GM12878 (cell line): ENCODE results near the gene MTMR6. TPM values are rescaled to one million over a fixed set of nuclear protein-coding genes. Genes with fewer than 3 reads are reported as not detected.

Source experiments
- BACH1 ChIP-seq: fragments of 450-650 bp; IDR thresholded peaks from 2 replicates; pipeline ENCODE4 v1.6.1; 2017; ENCODE audit warnings: mild to moderate bottlenecking, borderline replicate concordance
- BRCA1 ChIP-seq: IDR thresholded peaks from 2 replicates; pipeline ENCODE4 v1.6.1; 2011; ENCODE audit warnings: low read depth, low read length, improper control_type of control experiment
- CEBPB ChIP-seq, 2 experiments: fragments of 150-350 bp in 1 of 2; IDR thresholded peaks; 2 replicates each; pipeline ENCODE4 v1.6.1; 2012 to 2014; ENCODE audit warnings: low read depth in 2 of 2, low read length in 2 of 2, borderline replicate concordance in 1 of 2, inconsistent platforms in 1 of 2
- CHD2 ChIP-seq: IDR thresholded peaks from 2 replicates; pipeline ENCODE4 v1.6.1; 2011; ENCODE audit warnings: low read depth, low read length, improper control_type of control experiment, borderline replicate concordance
- CUX1 ChIP-seq: IDR thresholded peaks from 2 replicates; pipeline ENCODE4 v1.6.1; 2012; ENCODE audit warnings: improper control_type of control experiment, low read depth, low read length; ENCODE audit not compliant: insufficient replicate concordance
- DPF2 ChIP-seq: fragments of 450-650 bp; IDR thresholded peaks from 2 replicates; pipeline ENCODE4 v1.6.1; 2017; ENCODE audit warnings: mild to moderate bottlenecking
- EED ChIP-seq: sonication (generic); IDR thresholded peaks from 2 replicates; pipeline ENCODE4 v1.6.1; 2016; ENCODE audit warnings: antibody characterized with exemption, low read depth
- EGR1 ChIP-seq, 2 experiments: IDR thresholded peaks; 1 replicate in 1 of 2; 2 replicates in 1 of 2; pipeline ENCODE4 v1.6.1; 2011 to 2012; ENCODE audit warnings: low read depth in 2 of 2, low read length in 2 of 2, borderline replicate concordance in 1 of 2, mild to moderate bottlenecking in 1 of 2, moderate library complexity in 1 of 2
- EP300 ChIP-seq, 2 experiments: fragments of 150-350 bp in 1 of 2; IDR thresholded peaks; 2 replicates each; pipeline ENCODE4 v1.6.1; 2011 to 2012; ENCODE audit warnings: low read depth in 2 of 2, low read length in 2 of 2, borderline replicate concordance in 1 of 2, improper control_type of control experiment in 1 of 2, inconsistent platforms in 1 of 2; ENCODE audit not compliant: control insufficient read depth in 1 of 2
- ETV6 ChIP-seq, 2 experiments: fragments of 450-650 bp in 1 of 2; IDR thresholded peaks in 1 of 2; conservative IDR thresholded peaks in 1 of 2; 2 replicates each; pipeline ENCODE4 v1.6.1; 2014; ENCODE audit warnings: antibody characterized with exemption in 1 of 2, borderline replicate concordance in 1 of 2, low read depth in 1 of 2, mild to moderate bottlenecking in 1 of 2, moderate library complexity in 1 of 2
- JUND ChIP-seq: IDR thresholded peaks from 2 replicates; pipeline ENCODE4 v1.6.1; 2012; ENCODE audit warnings: low read depth, mild to moderate bottlenecking, low read length, improper control_type of control experiment, moderate library complexity
- MAX ChIP-seq: IDR thresholded peaks from 2 replicates; pipeline ENCODE4 v1.6.1; 2012; ENCODE audit warnings: low read depth, low read length, improper control_type of control experiment
- NRF1 ChIP-seq: conservative IDR thresholded peaks from 2 replicates; pipeline ENCODE4 v1.6.1; 2011; ENCODE audit warnings: mild to moderate bottlenecking, low read depth, low read length, improper control_type of control experiment
- POLR2AphosphoS2 ChIP-seq: IDR thresholded peaks from 2 replicates; pipeline ENCODE4 v1.6.1; 2011; ENCODE audit warnings: low read depth, mild to moderate bottlenecking, low read length, improper control_type of control experiment, moderate library complexity
- SKIL ChIP-seq: fragments of 450-650 bp; IDR thresholded peaks from 2 replicates; pipeline ENCODE4 v1.6.1; 2017; ENCODE audit warnings: mild to moderate bottlenecking, low read depth, inconsistent platforms; ENCODE audit not compliant: poor library complexity, severe bottlenecking
- YY1 ChIP-seq: IDR thresholded peaks from 2 replicates; pipeline ENCODE4 v1.6.1; 2011; ENCODE audit warnings: low read depth, mild to moderate bottlenecking, low read length
- ZNF207 ChIP-seq: fragments of 450-650 bp; IDR thresholded peaks from 2 replicates; pipeline ENCODE4 v1.6.1; 2014; ENCODE audit warnings: antibody characterized with exemption, mild to moderate bottlenecking, borderline replicate concordance
- polyA plus RNA-seq, 11 experiments: library from polyadenylated mRNA; depleted of rRNA in 4 of 11; unstranded in 6 of 11; stranded (reverse) in 5 of 11; fragments of >200 nt; fragmentation: Nextera tagmentation in 4 of 11; fragmentation: Illumina TruSeq in 1 of 11; extraction: Ambion mirVana in 4 of 11; extraction: Trizol in 1 of 11; gene quantifications; 1 replicate in 1 of 11; 2 replicates in 10 of 11; pipeline versions ENCODE4 v1.2.1 to v1.2.3, GENCODE V29; 2011 to 2016; ENCODE audit warnings: inconsistent platforms in 2 of 11, missing spikeins in 2 of 11, low read depth in 1 of 11
- total RNA-seq, 4 experiments: library from RNA; depleted of rRNA in 3 of 4; stranded (reverse); fragments of >200 nt in 3 of 4; fragmentation: Illumina TruSeq in 1 of 4; extraction: Trizol in 1 of 4; gene quantifications; 2 replicates each; pipeline versions ENCODE4 v1.2.1 to v1.2.3, GENCODE V29; 2013 to 2021

Gene MTMR6
- total and polyA plus RNA-seq, 10 of the 15 experiments (the other 5 are each of a cell fraction or from before 2014, with no cell fraction given), result 9.8 to 24.2 (median 16.0) TPM

- peak; percentile 45 for TF ChIP-seq CUX1
- TF ChIP-seq NRF1, result peak; percentile 52
- TF ChIP-seq BACH1, result peak; percentile 73; the same call in 1 of the 2 replicates
- no peak for TF ChIP-seq POLR2AphosphoS2
- 0 out of 4 replicates have a peak, but pooled peaks of 1 of the 2 experiments have one; percentile 59 for TF ChIP-seq ETV6 (conservative IDR thresholded peaks at IDR 0.05 in 1 of 2, IDR thresholded peaks at IDR 0.05 in 1 of 2; ENCODE audit: borderline replicate concordance in 1 of 2, low read depth in 1 of 2)
- peak; percentile 79; the same call in 1 of the 2 replicates for TF ChIP-seq CHD2
- TF ChIP-seq CEBPB (IDR thresholded peaks at IDR 0.05; ENCODE audit: borderline replicate concordance in 1 of 2, low read depth in 2 of 2, low read length in 2 of 2), result no peak
- TF ChIP-seq JUND, result peak; percentile 20; the same call in 1 of the 2 replicates
- TF ChIP-seq BRCA1, result no peak
- TF ChIP-seq YY1, result peak; percentile 68
- TF ChIP-seq EGR1 (IDR thresholded peaks at IDR 0.05; ENCODE audit: borderline replicate concordance in 1 of 2, low read depth in 2 of 2, low read length in 2 of 2), result peak in 1 of 2 experiments; percentile 70; a peak in 2 of 3 replicates
- peak; percentile 84; the same call in 1 of the 2 replicates for TF ChIP-seq ZNF207
- TF ChIP-seq DPF2, result peak; percentile 67; the same call in 1 of the 2 replicates
- TF ChIP-seq EED, result no peak
- TF ChIP-seq EP300 (IDR thresholded peaks at IDR 0.05; ENCODE audit: borderline replicate concordance in 1 of 2, control insufficient read depth in 1 of 2, low read depth in 2 of 2, low read length in 2 of 2), result peak; percentile 4 to 78; a peak in 2 of 4 replicates
- TF ChIP-seq SKIL, result no peak
- peak; percentile 80 for TF ChIP-seq MAX
Observed at GRCh38 chr13:25286969-25287961, at the start of gene MTMR6 (continued).
